Cardiac muscle cell (in vitro differentiated cells and primary cell): ENCODE results near the gene CIRBP. TPM values are rescaled to one million over a fixed set of nuclear protein-coding genes. Genes with fewer than 3 reads are reported as not detected.

Experiments used
- DNase-seq, 2 donors: peaks; one replicate each; pipeline versions ENCODE4 v3.0.0 to v3.0.0-alpha.2; 2010 to 2017; ENCODE audit warnings: low read depth in 1 of 2, low spot score in 1 of 2
- H3K27ac ChIP-seq: fragments of 200-600 bp; sonication (generic); 2 replicates; pipeline ENCODE4 v1.5.1; 2016
- H3K27me3 ChIP-seq: fragments of 200-600 bp; sonication (generic); 2 replicates; pipeline ENCODE4 v1.6.0; 2016; ENCODE audit warnings: control low read depth
- H3K36me3 ChIP-seq: fragments of 200-600 bp; sonication (generic); 2 replicates; pipeline ENCODE4 v1.5.1; 2016; ENCODE audit warnings: control low read depth
- H3K4me1 ChIP-seq: fragments of 200-600 bp; sonication (generic); 2 replicates; pipeline ENCODE4 v1.8.1; 2017; ENCODE audit warnings: low read depth, mild to moderate bottlenecking, mixed run types
- H3K4me3 ChIP-seq: fragments of 200-600 bp; sonication (generic); 2 replicates; pipeline ENCODE4 v1.5.1; 2016; ENCODE audit warnings: mild to moderate bottlenecking
- H3K9me3 ChIP-seq: fragments of 200-600 bp; sonication (generic); 2 replicates; pipeline ENCODE4 v1.5.1; 2017; ENCODE audit warnings: low read depth, mild to moderate bottlenecking, control low read depth
- CTCF ChIP-seq: IDR thresholded peaks from 2 replicates; pipeline ENCODE4 v1.5.1; 2012; ENCODE audit warnings: low read depth, mild to moderate bottlenecking, low read length
- polyA plus RNA-seq: library from polyadenylated mRNA; unstranded; fragments of >200 nt; fragmentation: Nextera tagmentation; extraction: Ambion mirVana; gene quantifications from 2 replicates; pipeline ENCODE4 v1.2.1, GENCODE V29; 2016
- total RNA-seq: library from RNA; depleted of rRNA; stranded (reverse); fragments of >200 nt; gene quantifications from 2 replicates; pipeline ENCODE4 v1.2.3, GENCODE V29; 2016

CIRBP gene
- total and polyA plus RNA-seq, 2 experiments from 2014 or later: 716 to 2,236 TPM

GRCh38 chr19:1247748-1248138 is 21.4 kb upstream of the CIRBP start:
- H3K9me3 ChIP-seq: no peaks in the 10 kb centered on the region
- no peaks in the 10 kb centered on the region for H3K36me3 ChIP-seq
- H3K27ac ChIP-seq: peak overlapping the region; percentile 97
- TF ChIP-seq CTCF: no peak
- H3K4me3 ChIP-seq: peak overlapping the region; percentile 92
- no peak for DNase-seq
- no peaks in the 10 kb centered on the region for H3K27me3 ChIP-seq
- peaks cover 16% of the 10 kb centered on the region for H3K4me1 ChIP-seq

DNA sequence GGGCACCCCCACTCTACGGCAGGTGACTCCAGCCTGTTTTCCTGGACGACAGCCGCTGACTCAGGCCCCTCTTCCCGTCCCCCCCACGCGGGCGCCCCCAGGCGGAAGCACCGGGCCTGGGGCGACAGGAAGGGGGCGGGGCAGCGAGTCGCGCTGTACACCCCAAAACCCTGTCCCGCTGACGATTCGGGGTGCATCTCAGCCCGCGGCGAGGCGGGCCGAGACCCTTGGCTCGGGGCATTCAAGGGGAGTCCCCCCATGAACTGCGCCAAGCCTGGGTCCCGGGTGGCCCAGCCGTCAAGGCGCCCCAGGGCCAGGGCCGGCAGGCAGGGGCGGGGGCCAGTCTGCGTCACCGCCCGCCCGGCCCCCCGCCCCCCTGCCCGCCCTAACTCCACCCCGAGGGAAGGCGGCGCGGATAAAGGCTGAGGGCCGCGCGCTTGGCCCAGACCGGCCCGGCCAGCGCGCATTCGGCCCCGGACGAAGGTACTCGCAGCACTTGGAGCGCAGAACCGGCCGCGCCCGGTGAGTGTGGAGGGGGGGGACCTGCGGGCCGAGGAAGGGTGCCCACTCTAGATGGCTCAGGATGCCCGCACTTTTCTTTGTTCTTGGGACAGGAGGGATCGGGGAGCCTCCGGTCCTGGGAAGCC is 20.9 kb upstream of the CIRBP start, which contains the start of gene MIDN:
Gene MIDN (plus strand): TSS at position 445 of the 647 bp plus-strand sequence. CDS start 1,714 bp downstream, outside the sequence.
- H3K4me1 ChIP-seq: peaks cover 19% of the 10 kb centered on the region
- H3K27ac ChIP-seq: peak within 1 kb of the TSS; percentile 97
- peak; percentile 32 for TF ChIP-seq CTCF
- peak; percentile 88 to 93 for DNase-seq
- H3K27me3 ChIP-seq: no peaks in the 10 kb centered on the region
- H3K36me3 ChIP-seq: no peaks in the 10 kb centered on the region
- H3K9me3 ChIP-seq: no peaks in the 10 kb centered on the region
- peak within 1 kb of the TSS; percentile 92 for H3K4me3 ChIP-seq

- H3K27me3 ChIP-seq: no peaks in the 10 kb centered on the region
- no peaks in the 10 kb centered on the region for H3K9me3 ChIP-seq
- H3K4me3 ChIP-seq: peak overlapping the region; percentile 92
- H3K36me3 ChIP-seq: peaks cover 5% of the 10 kb centered on the region
- H3K4me1 ChIP-seq: peaks cover 19% of the 10 kb centered on the region
- peak; percentile 86 to 87 for DNase-seq
- H3K27ac ChIP-seq: peak overlapping the region; percentile 97
- TF ChIP-seq CTCF: peak; percentile 66
Observed at GRCh38 chr19:1248786-1249297, 20.3 kb upstream of the CIRBP start.

DNA sequence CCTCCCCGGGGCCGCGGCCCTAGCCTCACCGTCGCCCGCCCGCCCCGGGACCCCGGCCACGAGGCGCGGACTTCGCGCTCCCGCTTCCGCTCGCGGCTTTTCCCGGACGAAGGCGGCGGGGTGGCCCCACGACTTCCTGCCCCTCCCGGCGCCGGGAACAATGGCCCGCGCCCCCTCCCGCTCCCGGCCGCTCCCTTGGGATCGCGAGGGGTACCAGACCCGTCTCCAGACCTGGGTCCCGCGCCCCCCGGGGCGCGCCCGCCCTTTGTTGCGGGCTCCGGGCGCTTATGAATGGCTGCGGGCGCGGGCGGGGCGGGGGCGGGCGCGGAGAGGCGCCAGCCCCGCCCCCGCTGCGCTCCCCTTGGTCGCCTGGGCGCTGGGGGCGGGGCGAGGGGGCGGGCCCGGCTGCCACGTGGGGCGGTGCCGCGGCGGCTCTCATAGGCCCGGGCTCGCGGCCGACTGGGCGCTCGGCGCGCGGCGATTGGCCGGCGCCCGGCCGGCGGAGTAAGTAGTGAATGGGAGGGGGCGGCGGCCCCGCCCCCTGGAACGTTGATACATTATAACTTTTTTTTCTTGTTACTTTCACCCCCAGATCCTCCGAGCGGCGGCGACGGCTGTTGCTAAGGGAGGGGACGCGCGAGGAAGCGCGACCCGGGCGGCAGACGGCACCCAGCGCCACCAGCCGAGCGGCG is 19.7 kb upstream of the CIRBP start:
- no peak for TF ChIP-seq CTCF
- DNase-seq: peak; percentile 98

GRCh38 chr19:1249990-1250436 is 19.1 kb upstream of the CIRBP start:
- no peaks in the 10 kb centered on the region for H3K9me3 ChIP-seq
- DNase-seq: no peak
- H3K4me3 ChIP-seq: peak overlapping the region; percentile 92
- peak overlapping the region; percentile 91 for H3K27ac ChIP-seq
- H3K27me3 ChIP-seq: no peaks in the 10 kb centered on the region
- H3K36me3 ChIP-seq: peaks cover 17% of the 10 kb centered on the region
- H3K4me1 ChIP-seq: peaks cover 13% of the 10 kb centered on the region
- TF ChIP-seq CTCF: no peak

More for the DNA sequence above, 19.7 kb upstream of the CIRBP start:
- Histone ChIP-seq H3K9me3 (no peaks in the 10 kb centered on the region), H3K36me3 (peaks cover 11% of the 10 kb centered on the region), H3K4me1 (peaks cover 19% of the 10 kb centered on the region), H3K27ac (peak overlapping the region; percentile 97), H3K4me3 (peak overlapping the region; percentile 92), H3K27me3 (no peaks in the 10 kb centered on the region)
